GM21786 (cell line): ENCODE results near the gene FXYD4.
"Not testable (repeated sequence)": the region's sequence is repeated elsewhere in the genome, so short reads cannot be mapped to it uniquely, and the experiment has no call there.

ENCODE experiments used
- ATAC-seq: cut with Tn5 transposase; IDR thresholded peaks from one replicate; pipeline ENCODE4 v1.9.1; 2021; ENCODE audit not compliant: unreplicated experiment

Gene FXYD4

DNA sequence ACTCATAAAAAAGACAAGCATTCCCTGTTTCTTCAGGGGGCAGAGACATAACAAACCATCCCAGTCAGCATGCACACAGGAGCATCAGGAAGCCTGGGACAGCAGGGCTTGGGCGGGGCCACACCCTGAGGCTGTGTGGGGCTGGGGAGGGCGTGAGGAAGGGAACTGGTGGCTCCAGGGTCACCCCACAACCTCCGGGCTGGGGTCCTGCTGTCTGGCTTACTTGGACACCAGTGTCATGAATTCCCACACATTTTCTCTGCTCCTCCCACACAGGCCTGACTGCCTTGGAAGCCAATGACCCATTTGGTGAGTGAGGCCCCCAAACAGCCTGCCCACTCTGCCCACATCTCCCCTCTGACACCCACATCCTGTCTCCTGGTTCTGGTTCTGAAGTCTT is 2.8 kb downstream of the FXYD4 start:
- no peak for ATAC-seq

DNA sequence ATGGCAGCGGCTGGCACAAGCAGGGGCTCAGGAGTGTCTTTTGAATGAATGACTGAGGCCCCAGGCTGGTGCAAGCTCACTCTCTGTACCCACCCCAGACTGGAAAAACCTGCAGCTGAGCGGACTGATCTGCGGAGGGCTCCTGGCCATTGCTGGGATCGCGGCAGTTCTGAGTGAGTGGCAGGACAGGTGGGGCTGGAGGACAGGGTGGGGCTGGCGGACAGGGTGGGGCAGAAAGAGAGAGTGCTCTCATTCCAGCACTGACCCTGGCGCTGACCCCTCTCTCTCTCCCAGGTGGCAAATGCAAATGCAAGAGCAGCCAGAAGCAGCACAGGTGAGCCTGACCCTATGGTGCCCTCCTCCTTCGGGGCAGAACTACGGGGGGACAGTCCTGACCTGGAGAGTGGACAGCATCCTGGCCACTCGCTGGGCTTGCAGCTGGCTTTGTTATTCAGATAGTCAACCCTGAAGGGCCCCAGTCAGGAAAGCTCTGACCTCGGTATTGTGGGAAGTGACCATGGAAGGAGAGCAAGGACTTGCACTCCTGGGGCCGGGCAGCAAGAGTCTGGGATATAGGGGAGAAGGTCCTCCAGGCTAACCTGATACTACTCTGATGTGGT is 4.1 kb downstream of the FXYD4 start:
- no peak for ATAC-seq

DNA sequence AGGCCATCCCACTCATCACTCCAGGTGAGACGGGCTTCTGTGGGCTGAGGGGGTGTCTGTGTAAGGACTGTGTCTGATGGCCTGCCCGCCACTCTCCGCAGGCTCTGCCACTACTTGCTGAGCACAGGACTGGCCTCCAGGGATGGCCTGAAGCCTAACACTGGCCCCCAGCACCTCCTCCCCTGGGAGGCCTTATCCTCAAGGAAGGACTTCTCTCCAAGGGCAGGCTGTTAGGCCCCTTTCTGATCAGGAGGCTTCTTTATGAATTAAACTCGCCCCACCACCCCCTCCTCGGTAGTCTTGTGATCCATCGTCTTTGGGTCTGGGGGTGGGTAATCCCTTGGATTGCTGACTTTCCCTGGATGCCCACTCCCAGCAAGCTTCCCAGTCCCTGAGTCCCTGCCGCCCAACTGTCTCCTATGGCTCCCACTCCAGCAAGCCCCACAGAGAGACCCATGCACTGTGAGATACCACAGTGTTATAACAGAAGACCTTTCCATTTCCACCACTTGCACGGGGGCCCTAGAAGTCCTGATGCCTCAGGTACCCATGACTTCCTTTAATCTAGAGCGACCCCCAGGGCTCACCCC is 4.7 kb downstream of the FXYD4 start:
- ATAC-seq = no peak

DNA sequence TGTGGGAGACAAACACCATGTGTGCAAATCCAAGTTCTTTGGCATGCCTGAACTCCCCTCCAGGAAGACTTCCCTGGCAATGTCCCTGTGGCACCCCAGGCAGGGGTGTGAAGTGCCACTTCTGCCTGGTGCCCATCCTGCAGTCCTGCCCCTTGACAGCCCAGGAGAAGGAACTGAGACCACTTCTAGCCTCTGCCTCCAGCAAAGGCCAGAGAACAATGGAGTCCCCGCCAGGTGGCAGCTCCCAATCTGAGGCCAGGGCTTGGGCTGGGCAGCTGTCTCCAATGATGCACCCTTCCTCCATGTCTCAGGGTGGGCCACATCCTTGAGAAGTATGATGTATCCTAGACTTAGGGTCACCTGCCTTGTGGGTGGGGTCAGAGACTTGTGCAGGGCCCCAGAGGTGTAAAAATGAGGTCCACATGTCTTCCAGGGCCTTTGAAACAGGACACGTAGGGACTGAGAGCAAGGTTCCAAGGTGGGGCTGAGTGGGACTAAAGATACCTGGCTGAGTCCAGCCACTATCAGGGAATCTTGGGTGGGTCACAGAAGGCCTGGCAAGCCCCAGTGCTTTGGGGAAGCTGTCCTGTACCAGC is 5.5 kb downstream of the FXYD4 start:
- ATAC-seq = no peak

DNA sequence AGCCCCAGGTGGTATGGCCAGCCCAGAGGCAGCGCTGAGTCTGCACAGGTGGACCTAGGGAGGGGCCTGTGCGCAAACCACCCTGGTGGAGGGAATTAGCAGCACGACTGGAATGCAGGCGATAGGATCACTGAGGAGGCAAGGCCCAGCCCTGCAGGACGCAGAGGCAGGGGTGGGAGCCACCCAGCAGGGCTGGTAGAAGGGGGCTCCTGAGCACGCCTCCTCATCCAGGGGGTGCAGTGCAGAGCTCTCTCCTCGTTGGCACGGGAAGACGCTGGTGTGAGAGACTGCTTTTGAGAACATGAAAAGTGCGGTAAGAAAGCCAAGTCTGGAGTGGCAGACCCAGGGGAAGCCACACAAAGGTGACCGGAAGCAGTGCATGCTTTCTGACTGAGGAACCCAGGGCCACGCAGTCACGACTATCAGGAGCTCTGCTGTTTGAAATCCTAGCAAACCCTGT is 6.0 kb downstream of the FXYD4 start:
- ATAC-seq = no peak

DNA sequence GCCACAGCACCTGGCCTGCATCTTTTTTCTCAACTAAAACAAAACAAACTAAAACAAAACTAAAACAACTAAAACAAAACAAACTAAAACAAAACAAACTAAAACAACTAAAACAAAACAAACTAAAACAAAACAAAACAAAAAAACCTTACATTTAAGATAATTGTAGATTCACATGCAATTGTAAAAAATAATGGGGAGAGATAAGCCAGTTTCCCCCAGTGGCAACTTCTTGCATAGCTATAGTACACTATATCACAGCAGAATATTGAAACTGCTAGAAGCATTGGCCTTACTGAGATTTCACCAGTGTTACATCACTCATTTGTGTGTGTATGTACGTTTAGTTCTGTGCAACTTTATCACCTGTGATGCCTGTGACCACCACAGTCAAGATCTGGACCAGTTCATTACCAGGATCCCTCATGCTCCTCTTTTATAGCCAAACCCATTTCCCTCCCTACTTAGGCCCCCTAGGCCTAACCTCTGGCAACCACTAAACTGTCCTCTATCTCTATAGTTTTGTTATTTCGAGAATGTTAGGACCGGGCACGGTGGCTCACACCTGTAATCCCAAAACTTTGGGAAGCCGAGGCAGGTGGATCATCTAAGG is 9.3 kb downstream of the FXYD4 start:
- ATAC-seq = no peak

DNA sequence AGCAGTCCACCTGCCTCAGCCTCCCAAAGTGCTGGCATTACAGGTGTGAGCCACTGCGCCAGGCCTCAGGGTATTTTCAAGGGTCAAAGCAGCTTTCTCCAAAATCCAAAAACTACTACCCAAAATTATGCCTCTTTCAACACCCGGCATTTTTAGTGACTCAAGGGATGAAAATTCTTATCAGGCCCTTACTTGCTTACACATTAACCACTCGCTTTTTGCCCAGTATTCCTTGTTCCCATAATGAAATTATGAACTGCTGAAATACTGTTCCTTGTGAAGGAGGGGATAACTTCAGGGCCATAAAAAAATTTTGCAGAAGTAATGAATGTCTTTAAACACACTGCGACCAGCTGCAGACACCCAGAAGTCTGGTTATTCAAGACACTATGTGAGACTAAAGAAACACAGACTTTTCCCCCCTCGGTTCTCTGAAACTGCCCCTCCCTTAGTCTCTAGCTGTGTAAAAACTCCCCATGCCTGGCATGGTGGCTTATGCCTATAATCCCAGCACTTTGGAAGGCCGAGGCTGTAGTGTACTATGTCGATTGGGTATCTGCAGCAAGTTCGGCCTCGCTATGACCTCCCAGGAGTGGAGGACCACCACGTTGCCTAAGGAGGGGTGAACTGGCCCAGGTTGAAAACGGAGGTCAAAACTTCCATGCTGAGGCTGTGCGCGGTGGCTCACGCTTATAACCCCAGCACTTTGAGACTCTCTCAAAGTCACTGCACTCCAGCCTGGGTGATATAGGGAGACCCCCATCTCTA is 12.0 kb downstream of the FXYD4 start:
- no peak for ATAC-seq

DNA sequence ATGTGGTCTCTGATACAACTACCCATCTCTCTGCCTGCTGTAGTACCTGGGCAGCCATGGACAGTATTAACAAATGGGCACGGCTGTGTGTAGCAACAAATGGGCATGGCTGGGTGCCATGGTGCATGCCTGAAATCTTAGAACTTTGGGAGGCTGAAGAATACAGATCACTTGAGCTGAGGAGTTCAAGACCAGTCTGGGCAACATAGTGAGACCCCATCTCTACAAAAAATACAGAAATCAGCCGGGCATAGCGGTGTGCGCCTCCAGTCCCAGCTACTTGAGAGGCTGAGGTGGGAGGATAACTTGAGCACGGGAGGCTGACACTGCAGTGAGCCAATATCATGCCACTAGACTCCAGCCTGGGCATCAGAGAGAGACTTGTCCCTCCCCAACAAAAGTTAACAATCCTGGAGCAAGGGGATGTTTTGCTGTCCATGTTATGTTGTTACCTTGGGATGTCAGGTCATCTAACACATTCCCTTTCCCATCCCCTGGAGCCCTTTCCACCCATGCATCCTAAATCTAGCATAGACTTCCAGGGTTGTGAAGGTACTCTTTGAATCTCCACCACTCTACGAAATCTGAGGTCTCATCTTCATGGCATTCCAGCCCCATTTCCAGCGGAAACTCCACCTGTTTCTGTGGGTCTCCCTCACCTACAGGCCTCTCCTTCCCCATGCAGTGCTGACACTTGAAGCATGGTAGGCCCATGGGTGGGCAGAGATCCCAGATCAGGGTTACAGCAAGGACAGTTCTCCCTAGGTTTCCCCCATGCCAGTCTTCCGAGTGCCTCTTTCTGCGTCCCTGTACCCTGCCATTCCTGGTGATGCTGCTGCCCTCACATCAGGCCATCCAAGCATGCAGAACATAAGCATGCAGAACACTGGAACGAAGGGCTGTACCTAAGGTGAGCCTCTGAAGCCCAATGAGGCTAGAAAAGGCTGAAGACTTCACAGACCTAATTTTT is 13.1 kb downstream of the FXYD4 start:
- ATAC-seq = no peak

DNA sequence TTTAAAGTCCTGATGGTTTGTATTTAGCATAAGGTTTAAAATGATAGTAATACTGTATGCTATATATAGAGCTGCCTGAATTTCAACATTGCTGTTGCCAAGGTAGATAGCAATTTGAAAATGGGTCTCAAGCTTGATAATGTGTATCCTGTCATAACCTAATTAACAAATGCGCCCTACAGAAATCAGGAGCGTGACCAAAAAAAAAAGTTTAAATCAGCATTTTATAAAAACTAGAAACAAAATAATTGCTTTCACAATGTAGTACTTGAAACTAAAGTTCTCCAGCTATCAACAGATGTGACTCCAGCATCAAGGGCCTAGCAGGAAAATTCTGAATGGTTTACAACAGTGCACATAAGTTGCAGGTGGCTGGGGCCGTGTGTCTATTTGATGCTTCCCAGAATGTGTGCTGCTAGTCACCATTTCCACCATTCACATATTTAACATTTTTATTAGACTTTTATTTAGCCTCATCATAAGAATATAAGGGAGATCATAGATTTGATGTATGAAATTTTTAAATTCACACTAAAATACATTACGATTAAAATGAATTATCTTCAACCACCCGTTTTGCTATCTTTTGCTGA is 14.1 kb downstream of the FXYD4 start:
- ATAC-seq = no peak

DNA sequence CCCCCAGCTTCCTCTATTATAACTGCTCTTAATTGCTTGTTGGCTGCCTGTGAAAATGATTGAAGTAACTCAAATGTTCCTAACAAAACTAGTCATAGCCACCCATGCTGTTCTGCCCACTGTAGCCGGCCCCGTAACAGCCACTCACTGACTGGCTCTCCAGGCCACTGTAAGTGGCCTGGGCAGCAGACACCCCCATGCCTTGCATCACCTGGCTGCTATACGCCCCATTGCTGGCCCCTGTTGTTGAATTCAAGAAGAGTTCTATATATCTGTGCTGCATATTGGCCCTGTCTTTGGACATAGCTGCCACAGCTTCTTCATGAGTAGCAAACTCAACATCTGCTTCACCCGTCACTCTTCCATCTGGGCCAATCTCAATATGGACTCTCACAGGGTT is 15.1 kb downstream of the FXYD4 start:
- ATAC-seq = no peak

DNA sequence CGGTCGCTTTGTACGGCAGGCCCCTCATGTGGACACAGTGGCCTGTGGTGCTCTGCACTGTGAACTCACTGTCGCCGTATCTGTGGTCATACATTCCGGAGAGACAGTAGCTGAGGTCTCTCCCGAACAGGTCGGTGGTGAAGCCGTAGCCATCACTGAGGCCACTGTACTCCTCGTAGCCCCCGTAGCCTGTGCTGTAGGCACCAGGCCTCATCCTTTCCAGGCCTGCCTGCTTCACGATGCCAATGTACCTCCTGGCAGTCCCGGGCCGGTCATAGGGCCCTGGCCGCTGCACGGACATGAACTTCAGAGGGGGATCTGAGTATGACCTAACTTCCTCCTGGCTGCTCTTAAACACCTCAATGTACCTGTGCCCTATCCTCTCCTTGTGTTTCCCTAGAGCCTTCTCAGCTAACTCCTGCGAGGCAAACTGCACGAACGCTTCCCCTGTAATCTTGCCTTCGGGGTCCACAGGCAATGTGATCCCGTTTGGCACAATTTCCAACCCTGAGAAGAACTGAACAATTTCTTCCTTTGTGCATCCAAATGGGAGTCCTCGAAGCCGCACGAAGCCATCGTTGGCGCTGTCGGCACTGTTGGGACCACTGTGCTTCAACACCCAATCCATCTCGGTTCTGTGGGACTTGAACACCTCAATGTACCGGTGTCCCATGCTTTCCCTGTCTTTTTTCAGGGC is 15.7 kb downstream of the FXYD4 start:
- ATAC-seq = no peak

DNA sequence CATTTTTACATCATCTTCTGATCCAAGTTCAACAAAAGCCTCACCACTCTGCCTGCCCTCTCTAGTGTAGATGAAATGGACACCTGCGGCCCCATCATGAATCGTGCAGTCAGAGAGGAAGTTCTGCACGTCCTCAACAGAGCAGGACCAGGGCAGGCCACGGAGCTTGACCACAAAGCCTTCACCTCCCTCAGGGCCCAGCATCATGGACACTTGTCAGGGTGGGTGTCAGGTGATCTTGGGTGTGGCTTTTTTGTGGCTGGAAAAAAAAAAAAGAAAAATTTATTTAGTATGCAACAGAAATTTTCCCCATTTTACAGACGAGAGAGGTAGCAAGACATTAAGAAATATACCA is 16.2 kb downstream of the FXYD4 start:
- no peak for ATAC-seq

DNA sequence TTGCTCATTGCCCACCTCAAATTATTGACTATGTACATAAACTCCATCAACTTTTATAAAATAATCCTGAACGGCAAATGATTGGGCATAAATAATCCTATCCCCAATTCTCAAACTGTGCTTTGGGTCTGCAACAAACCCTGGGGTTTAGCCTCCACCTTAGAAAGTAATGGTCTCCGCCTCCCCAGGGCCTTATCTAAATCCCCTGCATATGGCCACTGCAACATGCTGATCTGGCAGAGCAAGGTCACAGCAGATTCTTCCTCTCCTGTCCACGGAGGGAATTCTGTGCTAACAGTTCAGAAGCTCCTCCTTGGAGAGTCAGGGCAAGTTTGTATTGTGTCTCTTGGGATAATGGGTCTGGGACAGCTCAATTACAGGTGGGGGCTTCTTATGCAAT is 18.4 kb downstream of the FXYD4 start:
- ATAC-seq = no peak

DNA sequence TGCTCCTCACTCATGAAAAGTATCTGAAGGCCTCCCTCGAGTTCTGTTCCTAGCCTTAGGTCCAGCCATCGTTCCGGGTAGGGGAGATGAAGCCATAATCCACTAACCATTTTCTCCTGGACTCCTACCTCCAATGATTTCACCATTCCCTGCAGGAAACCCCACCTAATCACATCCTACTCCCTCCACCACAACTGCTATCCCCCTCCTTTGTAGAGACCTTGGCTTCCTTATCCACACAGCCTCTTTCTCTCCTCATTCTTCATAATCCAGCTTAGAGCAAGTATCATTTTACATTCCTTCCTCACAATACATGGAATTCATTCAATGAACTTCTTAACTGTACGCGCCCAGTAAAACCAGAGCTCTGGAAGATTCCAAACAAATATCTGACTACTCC is 18.9 kb downstream of the FXYD4 start:
- no peak for ATAC-seq

DNA sequence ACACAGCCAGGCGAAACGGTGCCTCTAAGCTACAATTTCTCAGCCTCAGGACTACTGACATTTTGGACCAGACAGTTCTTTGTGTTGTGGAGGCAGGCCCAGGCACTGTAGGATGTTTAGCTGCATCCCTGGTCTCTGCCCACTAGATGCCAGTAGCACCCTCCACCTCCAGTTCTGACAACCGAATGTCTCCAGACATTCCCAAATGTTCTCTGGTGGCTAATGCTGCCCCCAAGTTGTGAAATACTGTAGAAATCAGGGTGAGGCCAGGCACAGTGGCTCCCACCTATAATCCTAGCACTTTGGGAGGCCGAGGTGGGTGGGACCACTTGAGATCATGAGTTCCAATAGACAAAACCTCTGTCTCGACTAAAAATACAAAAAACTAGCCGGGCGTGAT is 19.3 kb downstream of the FXYD4 start:
- no peak for ATAC-seq

DNA sequence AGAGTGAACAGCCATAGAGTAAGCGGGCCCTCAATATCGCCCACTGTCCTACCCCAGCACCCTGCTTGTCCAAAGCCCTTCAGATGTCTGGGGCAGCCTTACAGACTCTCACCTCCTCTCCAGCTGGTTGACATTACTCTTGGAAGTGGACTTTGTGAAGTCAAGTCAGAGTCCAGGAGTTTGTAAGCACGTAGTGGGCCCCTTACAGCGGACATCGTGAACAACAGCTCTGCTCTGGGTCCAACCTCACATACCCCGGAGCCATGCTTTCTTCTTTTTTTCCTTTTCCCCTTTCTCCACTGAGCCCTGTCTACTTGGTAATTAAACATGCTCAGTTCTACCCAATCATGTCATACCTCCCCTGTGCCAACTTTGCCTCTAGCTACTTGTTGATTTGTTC is 20.1 kb downstream of the FXYD4 start:
- ATAC-seq = no peak

DNA sequence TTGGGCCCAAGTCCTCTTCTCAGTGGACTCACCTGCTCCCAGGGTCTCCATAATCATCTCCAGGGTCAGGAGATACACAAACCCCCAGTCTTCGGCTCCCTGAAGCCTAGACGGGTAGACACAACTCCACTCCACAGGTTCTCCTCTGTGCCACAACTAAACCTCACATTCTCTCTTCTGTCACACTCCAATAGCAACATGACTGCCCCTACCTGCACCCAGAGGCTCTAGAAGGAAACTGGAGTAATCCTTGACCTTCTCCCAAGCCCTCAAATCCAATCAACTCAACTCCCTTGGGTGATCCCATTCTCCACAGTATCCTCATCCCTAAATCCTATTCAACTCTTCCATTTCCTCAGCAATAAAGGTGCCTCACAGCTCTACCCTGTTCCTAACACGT is 21.3 kb downstream of the FXYD4 start:
- no peak for ATAC-seq

DNA sequence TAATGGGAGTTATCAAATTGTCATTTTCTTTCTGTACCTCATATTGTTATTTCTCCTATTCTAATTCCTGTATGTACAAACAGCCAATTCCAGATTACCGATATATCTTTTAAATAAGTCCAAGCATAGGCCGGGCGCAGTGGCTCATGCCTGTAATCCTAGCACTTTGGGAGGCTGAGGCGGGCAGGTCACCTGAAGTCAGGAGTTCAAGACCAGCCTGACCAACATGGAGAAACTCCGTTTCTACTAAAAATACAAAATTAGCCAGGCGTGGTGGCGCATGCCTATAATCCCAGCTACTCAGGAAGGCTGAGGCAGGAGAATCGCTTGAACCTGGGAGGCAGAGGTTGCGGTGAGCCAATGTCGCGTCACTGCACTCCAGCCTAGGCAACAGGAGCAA is 21.8 kb downstream of the FXYD4 start:
- ATAC-seq = not testable (repeated sequence)

DNA sequence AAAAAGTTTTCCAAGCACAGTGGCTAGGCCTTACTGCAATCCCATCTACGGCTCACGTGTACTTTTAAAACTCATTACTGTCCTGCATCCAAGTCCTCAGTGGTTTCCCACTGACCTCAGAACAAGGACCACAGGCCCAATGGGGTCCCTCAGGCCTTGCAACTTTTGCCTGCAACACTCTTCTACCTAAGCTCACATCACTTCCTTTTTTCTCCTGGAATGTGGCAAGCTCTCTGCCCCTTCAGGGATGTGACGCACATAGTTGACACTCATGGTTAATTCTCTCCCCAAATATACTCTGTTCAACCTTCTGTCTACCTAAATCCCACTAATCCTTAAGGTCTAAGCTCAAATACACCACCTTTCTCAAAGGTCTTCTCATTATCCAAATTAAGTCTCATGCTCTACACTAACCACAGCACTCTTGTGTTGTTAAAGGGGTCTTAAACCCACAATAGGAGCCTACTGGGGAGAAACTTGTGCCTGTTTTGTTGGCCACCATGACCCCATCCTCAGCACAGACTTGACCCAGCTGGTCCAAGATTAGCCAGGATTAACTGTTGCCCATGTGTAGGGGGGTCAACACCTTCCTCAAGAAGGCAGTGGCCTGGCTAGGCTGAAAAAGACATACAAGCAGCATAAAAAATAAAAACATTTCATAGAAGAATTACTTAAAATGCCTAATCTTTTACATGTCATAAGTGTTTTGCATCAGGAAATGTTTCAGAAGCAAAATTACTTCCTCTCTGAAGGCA is 22.3 kb downstream of the FXYD4 start:
- ATAC-seq = no peak
